HG03575 (cell line): Measurements from ENCODE around the gene MAP4K2.
"Not testable (repeated sequence)": the region's sequence is repeated elsewhere in the genome, so short reads cannot be mapped to it uniquely, and the experiment has no call there.

ENCODE experiments used
- ATAC-seq: cut with Tn5 transposase; IDR thresholded peaks from one replicate; pipeline ENCODE4 v1.9.1; 2021; ENCODE audit not compliant: unreplicated experiment, insufficient number of reproducible peaks, low FRiP score; ENCODE audit errors: extremely low read depth

The MAP4K2 gene

GRCh38 chr11:64826062-64826461 is 23.0 kb upstream of the MAP4K2 start:
- no peak for ATAC-seq

- no peak for ATAC-seq
Measured at GRCh38 chr11:64823568-64824119, 20.6 kb upstream of the MAP4K2 start.

GRCh38 chr11:64817476-64817875 is 14.5 kb upstream of the MAP4K2 start:
- no peak for ATAC-seq

- ATAC-seq: not testable (repeated sequence)
Measured at GRCh38 chr11:64815433-64815832, 12.4 kb upstream of the MAP4K2 start.

- no peak for ATAC-seq
Measured at GRCh38 chr11:64814712-64815187, 11.7 kb upstream of the MAP4K2 start.

GRCh38 chr11:64813826-64814225 is 10.8 kb upstream of the MAP4K2 start:
- ATAC-seq: no peak

GRCh38 chr11:64810891-64811272 is 7.9 kb upstream of the MAP4K2 start:
- no peak for ATAC-seq

GRCh38 chr11:64810271-64810890 is 7.4 kb upstream of the MAP4K2 start, which contains the start of gene MEN1:
Gene MEN1 (minus strand): TSS chr11:64810551. CDS start chr11:64810109, 442 bp downstream.
- no peak for ATAC-seq

GRCh38 chr11:64809781-64810241 is 6.8 kb upstream of the MAP4K2 start:
- no peak for ATAC-seq

- no peak for ATAC-seq
Measured at GRCh38 chr11:64805481-64805880, 2.5 kb upstream of the MAP4K2 start.

GRCh38 chr11:64804346-64805210 is 1.6 kb upstream of the MAP4K2 start:
- no peak for ATAC-seq

GRCh38 chr11:64803846-64804345 is 882 bp upstream of the MAP4K2 start:
- no peak for ATAC-seq

- no peak for ATAC-seq
Measured at GRCh38 chr11:64802370-64803157, 450 bp downstream of the MAP4K2 start.

GRCh38 chr11:64801561-64802369 is 1.2 kb downstream of the MAP4K2 start:
- ATAC-seq: no peak

- ATAC-seq: no peak
Measured at GRCh38 chr11:64801158-64801464, 1.9 kb downstream of the MAP4K2 start.

GRCh38 chr11:64800303-64801157 is 2.5 kb downstream of the MAP4K2 start:
- ATAC-seq: no peak

- ATAC-seq: no peak
Measured at GRCh38 chr11:64799623-64800302, 3.3 kb downstream of the MAP4K2 start.
